Stimulated activated CD8-positive, alpha-beta memory T cell treated with anti-CD3 and anti-CD28 coated beads, Interleukin-7, amount 100 ng/mL, for 4 hours (primary cell): ENCODE results near the gene ING4.

ENCODE experiments used
- DNase-seq, 2 donors: peaks; one replicate each; pipeline ENCODE4 v3.0.0-alpha.2; 2020; ENCODE audit warnings: low read depth in 2 of 2

ING4 gene

DNA sequence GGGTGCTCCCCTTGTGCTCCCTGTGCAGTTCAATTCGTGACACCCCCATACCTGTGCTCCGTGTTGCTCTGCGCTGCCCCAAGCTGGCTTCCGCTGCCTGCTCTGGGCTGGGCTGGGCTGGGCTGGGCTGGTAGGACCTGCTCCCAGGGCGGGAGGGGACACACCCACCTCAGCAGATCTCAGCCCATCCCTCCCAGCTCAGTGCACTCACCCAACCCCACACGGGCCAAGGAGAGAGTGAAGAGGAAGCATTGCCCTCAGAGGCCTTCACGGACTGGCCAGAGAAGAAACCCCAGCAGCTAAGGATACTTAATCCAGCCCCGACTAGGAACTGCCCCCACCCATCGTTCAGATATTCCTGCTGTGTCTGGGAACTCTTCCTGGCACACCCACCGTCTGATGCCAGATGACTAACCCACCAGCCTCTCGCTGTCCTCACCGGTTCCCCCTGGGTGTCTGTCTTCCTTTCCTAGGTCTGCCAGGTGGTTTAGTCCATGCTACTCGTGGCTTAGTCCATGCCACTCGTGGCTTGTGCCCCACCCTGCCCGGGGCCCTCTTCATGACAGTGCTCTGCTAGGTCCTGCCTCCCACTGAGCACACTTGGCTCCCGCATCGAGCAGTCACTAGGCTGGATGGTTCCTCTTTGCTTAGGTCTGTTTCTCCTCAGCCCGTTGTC, 26.9 kb downstream of the ING4 start, which contains the start of gene LPAR5:
Gene LPAR5, minus strand, starts transcription at position 104 of the 676 bp plus-strand sequence. CDS start 14,711 bp downstream, outside the sequence.
- DNase-seq, result peak in 1 of 2 donors; percentile 24

GRCh38 chr12:6635375-6635855, 27.5 kb downstream of the ING4 start:
- peak; percentile 65 to 70 for DNase-seq

GRCh38 chr12:6632026-6632983, 30.6 kb downstream of the ING4 start:
- peak; percentile 32 to 43 for DNase-seq

- no peak for DNase-seq
Measured at GRCh38 chr12:6631549-6631961, 31.4 kb downstream of the ING4 start.

GRCh38 chr12:6630736-6631135, 32.2 kb downstream of the ING4 start:
- DNase-seq, result no peak

- peak in 1 of 2 donors; percentile 37 for DNase-seq
Measured at GRCh38 chr12:6627616-6628015, 35.3 kb downstream of the ING4 start.

- DNase-seq, result peak in 1 of 2 donors; percentile 15
Measured at GRCh38 chr12:6626654-6627283, 36.1 kb downstream of the ING4 start.

DNA sequence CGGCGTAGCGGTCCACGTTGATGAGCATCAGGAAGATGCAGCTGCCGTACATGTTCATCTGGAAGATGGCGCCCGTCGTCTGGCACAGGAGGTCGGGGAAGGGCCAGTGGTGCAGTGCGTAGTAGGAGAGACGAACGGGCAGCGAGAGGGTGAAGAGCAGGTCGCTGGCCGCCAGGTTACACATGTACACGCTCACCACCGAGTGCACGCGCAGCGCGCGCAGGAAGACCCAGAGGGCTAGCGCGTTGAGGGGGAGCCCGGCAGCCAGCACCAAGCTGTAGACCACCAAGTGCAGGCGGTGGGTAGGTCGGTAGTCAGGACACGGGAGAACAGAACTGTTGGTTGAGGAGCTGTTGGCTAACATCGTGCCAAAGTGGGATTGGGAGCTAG, 42.0 kb downstream of the ING4 start:
- DNase-seq, result no peak

DNA sequence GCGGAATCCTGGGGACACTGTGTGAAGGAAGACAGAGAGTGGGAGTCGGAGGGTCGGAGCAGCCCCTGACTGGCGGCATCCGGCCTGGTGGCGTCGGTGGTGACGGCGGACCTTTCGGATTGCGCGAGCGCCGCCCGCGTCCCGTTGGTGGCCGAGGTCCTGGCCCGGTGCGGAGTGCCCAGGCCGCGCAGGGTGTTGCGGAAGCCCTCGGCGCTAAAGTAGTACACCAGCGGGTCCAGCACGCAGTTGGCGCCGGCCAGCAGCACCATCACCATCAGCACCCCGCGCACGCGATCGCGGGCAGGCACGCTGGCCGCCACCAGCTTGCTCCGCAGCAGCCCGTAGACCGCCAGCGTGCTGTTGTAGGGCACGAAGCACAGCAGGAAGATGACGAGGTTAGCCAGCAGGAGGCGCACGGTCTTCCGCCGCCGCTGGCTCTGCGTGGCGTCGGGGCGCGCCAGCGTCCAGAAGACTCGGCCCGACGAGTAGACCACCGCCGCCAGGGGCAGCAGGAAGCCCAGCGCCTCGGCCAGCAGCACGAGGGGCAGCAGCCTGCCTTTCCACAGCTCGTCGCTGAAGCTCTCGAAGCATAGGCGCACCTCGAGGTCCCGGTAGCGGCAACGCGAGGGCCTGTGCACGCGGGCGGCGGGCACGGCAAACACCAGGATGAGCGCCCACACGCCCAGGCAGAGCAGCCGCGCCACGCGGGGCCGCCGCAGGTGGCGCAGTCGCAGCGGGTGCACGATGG, 42.6 kb downstream of the ING4 start:
- DNase-seq, result peak in 1 of 2 donors; percentile 30

DNA sequence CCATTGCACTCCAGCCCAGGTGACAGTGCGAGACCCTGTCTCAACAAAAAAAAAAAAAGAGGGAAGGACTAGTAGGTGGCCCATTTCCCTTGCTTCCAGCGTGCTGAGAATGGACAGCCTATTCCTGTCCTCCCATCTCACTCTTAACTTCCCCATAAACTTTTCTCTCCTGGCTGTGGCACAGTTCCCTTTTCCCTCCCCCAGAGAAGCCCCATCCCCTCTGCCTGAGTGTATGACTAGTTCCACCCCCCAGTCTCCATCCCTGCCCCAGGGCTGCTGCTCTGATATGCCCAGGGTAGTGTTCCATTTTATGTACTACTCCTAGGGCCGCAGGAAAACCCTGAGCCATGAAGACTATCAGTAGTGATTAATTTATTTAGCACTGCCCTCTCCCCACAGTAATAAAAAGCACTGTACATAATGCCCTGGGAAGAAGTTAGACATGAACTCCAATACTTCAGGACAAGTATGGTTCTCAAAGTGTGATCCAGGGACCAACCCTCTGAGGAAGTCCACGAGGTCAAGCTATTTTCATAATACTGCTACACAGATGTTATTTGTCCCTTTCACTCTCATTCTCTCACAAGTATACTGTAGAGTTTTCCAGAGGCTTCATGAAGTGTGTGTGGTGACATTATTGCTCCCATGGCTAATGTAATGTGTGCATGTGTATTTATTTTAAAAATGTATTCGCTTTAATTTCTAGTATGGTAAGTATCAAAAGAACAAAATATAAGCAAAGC, 44.3 kb downstream of the ING4 start:
- no peak for DNase-seq

DNA sequence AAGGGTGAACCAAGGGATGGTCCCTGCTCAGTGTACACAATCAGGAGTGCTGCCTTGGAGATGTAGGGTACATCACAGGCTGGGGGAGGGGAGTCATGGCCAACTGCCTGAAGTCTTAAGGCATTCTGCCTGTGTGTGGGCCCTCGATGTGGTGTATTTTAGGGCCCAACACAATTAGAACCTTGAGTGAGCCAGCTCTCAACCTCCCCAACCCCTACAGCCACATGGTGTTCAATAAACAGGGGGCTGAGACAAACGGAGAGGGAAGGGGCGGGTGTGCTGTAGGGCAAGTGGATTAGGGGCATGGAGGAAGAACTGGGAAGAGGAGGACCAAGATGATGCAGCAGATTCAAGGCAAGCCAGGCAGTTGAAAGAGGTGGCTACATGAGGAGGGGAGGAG, 47.1 kb downstream of the ING4 start:
- DNase-seq, result no peak

DNA sequence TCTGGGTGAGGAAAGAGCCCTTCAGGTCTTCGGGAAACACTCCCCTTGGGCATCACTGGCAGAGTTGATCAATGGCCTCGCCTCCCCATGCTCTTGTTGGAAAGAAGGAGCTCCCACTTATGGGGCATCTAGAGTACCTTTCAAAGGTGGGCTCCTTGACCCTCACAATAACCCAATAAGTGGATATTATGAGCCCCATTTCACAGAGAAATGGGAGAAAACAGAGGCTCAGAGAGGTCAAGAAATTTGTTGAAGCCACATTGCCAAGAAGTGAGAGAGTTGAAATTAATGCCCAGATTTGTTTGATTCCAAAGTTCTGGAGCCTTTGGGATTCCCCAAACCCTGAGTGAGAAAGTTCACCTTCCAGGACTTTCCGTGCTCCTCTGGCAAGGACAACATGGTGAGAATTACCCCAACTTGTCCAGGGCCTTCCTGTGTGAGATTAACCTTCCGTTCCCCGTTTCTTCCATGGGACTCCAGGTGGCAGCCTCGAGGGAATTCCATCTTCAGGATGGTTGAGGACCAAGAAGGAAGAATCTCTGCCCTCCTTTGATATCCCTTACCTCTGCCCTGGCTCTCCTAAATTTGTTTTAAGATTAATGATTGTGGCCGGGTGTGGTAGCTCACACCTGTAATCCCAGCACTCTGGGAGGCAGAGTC, 48.3 kb downstream of the ING4 start:
- DNase-seq, result no peak

GRCh38 chr12:6613776-6614512, 49.0 kb downstream of the ING4 start:
- peak in 1 of 2 donors; percentile 52 for DNase-seq

GRCh38 chr12:6613015-6613775, 49.7 kb downstream of the ING4 start:
- peak in 1 of 2 donors; percentile 24 for DNase-seq

DNA sequence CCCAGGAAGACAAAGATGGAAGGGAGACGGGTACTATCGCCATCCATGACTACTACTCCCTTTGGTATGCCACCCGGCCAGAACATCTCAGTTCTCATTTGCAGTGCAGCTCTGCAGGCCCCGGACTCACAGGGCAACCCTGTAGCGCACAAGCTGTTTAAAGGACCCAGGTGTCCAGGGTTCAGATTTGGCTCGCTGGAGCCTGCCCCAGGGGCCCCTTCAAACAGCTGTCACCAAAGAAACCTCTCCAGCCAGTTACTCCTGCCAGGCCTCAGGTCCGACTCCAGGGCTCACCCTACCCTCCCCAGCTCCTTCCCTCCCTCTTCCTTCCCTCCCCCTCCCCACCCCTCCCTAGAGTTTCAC, 50.3 kb downstream of the ING4 start:
- DNase-seq, result no peak

DNA sequence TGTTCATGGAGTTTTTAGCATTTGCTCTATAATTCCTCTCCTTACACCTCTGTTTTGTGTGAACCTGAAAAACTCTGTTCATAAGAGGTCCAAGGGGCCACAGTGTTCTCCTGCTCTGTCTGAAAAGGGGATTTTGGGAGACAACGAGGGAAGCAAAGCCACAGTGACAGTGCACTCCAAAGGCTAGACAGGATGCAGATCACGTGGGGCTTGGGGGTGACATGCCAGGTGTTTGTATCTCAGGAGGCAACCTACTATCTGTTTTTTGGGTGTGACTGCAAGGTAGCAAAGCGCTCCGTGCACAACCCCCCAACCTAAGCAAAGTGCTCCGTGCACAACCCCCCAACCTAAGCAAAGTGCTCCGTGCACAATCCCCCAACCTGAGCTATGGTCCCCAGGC, 50.7 kb downstream of the ING4 start:
- DNase-seq, result no peak

GRCh38 chr12:6608592-6609281, 54.2 kb downstream of the ING4 start:
- no peak for DNase-seq
